ENCODE data around the gene BBIP1.

Gene BBIP1

DNA sequence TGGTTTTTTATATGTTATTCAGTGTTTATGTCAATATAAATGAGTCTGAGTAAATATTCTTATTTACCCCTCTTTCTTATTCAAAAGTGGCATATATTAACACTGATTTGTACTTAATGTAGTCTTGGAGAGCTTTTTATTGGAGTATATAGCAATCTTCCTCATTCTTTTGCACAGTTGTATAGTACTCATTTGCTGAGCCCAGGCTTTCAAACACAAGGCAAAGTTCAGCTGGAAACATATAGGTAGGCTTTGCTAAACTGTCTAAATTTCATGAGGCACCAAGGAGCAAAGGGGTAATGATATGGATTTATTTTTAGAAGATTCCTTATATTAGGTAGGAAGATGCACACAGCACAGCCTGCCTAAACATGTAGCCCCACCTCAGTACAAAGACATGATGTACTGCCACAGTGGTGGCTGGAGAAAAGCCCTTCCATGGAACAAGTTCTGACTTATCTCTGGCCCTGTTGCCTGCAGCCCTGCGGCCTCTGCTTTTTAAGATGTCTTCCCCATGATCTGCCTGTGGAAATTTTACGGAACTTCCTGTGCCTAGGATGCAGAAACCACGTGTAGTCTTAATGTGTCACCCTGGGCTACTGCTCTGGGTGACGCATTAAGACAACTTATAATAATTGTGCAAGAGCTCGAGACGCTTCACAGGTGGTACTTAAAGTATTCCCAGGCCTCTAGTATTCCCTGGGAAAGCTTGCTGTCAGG, 56.9 kb downstream of the BBIP1 start:
- DNase-seq, result no peak

DNA sequence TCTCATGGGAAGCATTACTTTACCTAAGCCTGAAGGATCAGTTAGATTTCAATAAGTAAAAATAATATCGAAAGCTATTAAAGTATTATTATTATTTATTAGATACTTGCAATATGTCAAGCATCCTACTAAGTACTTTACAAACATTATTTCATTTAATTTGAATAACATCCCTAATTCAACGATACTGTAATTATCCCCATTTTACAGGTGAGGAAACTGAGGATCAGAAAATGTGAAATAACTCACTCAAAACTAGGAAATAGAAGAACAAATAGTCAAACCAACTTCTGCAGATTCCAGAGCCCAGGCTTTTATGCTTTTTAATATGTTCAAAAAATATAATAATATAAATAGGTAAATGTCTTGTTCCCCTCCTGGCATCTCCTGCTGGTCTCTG, 57.5 kb downstream of the BBIP1 start:
- no peak for DNase-seq

GRCh38 chr10:110860576-110861241, 58.3 kb downstream of the BBIP1 start:
- no peak for DNase-seq

DNA sequence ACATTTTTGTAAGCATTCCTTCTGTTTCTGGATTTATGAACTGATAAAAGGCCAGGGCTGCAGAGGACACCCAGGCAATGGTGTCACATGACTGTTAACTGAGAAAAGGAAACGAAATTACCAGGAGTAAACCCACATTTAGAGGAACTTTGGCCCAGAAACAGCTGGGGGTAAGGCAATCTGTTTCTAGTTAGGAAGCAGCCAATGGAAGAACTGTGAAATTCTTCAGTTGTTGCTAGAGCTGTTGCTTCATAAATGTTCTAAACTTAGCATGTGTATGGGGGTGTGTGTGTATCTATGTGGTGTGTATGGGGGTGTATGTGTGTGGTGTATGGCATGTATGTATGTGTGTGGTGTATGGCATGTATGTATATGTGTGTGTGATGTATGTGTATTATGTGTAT, 59.0 kb downstream of the BBIP1 start:
- DNase-seq, result no peak

DNA sequence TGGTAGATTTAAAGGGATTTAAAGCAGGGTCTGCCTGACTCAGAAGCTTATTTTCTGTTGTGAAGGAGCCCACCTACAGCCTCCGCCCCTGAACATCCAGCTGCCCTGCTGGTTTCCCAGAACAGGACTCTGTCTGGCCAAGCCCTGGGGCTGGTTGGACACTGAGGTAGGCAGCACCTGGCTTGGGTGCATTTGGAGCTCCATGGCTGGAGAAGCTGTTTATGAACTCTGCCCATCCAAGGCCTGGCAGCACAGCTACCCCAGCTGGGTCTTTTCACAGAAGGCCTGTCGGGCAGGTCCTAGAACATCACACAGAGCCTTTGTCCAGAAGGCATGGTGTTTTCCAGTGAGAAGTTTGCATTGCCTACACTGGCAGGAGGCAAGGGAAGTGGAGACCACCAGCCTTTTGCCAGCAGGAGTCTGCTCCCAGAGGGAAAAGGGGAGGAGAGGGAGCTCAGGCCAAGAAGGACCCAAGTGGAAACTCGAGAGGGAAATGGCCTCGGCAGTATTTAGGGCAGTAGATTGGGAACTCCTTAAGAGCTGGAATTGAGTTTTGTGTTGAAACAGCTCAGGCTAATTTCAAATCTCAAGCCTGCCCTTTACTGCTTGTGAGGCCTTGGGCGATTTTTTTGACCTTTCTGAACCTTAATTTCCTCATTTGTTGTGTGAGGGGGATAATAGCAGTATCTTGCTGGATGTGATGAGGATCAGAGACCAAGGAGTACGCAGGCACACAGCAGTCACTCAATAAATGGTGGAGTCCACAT, 59.6 kb downstream of the BBIP1 start:
- no peak for DNase-seq

- DNase-seq, result no peak
These were observed 60.6 kb downstream of the BBIP1 start for GRCh38 chr10:110858297-110858934.

- DNase-seq, result peak in 1 of 3 experiments; percentile 50
These were observed 61.5 kb downstream of the BBIP1 start for GRCh38 chr10:110857265-110858171.

DNA sequence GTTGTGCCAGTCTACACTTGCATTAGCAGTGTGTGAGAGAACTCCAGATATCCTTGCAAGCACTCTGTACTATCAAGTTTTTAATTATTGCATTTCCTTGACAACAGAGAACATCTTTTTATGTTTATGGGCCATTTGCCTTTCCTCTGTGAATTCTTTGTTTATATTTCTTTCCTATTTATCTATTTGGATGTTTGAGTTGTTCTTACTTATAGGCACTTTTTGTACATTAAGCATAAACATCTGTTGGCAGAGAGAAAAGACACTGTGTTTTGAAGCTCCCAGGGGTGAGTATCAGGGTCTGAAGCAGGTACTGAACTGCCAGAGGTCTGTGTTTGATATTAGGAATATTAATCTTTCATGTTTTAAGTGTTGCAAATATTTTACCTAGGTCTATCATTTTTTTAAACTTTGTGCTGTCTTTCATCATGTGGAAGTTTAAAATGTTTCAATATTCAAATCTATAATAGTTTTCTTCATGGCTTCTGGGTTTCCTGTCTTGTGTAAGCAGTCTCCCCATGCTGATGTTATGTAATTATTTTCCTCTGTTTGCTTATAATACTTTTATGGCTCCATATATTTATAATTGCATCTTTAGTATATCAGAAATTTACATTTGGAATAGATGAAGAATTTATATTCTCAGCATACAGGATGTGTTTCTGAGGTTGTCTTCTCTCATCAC, 64.9 kb downstream of the BBIP1 start:
- DNase-seq, result no peak

- no peak for DNase-seq
These were observed 66.0 kb downstream of the BBIP1 start for GRCh38 chr10:110852947-110853346.

GRCh38 chr10:110852255-110852896, 66.6 kb downstream of the BBIP1 start:
- no peak for DNase-seq

GRCh38 chr10:110851020-110851612, 67.9 kb downstream of the BBIP1 start:
- DNase-seq, result peak in 1 of 3 experiments; percentile 4

DNA sequence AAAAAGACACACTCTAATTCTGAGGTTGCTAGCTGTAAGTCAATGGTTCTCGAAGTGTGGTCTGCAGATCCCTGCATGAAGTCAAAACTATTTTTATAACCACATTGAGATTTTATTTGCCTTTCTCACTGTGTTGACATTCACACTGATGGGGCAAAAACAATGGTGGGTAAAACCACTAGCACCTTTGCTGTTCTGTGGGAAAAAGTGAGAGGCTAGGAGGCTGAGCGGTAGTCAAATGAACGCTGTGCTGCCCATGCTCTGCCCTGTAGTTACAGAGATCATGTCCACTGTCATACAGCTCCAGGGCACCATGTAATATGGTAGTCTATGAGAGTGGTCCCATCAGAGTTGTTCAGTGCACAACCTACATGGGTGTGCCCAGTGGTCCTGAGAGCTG, 68.9 kb downstream of the BBIP1 start:
- DNase-seq, result no peak
